ENCODE data around the gene RMI1.

The RMI1 gene

DNA sequence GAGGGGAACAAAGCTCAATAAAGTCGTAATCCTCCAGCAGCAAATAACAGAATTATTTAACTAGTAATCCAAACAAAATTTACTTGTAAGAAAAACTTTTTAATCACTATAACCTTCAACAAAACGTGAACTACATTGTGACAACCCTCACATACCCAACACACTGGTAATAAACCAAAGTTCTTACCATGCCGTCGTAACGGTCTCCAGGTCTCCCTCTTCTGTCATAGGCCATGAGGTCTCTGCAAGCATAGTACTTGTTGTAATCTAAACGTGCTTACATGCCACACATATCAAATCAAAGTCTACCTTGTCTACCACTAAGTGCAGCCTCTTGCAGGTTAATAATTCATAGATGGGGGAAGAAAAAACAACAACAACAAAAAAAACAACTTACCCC lies 9.1 kb upstream of the RMI1 start:
- no peak for DNase-seq

DNA sequence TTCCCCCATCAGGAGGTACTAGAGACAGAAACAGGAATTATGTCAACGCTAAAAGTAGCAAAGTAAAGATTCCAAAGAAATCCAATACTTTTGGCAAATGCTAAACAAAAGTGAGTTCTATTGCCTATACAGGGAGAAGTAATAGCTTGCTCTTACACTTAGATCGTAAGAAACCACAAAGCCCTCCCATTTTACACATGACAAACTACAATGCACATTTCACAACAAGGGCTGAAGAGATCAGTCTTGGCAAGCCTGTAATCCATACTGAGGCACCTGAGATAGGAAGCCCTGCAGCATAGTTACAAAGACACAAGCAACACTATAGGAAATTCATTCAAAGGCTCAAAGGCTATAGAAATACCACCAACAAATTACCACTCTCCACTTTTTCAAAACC lies 8.3 kb upstream of the RMI1 start:
- no peak for DNase-seq

DNA sequence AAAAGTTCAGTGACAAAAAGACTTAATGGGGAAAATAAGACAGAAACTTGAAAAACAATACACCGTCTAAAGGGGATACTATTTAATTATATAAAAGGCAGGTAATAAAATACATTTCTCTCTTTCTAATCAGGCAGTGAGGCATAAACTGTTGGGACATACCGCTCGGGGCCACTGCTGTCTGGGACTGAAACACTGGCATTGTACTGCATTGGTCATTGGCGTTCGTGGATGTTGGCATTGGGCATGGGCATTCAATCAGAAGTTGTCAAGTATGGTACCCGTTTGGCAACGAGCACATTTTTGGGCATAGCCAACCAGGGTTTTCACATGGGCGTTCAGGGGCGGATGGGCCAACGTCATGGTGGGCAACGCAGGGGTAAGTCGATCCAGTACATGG lies 5.3 kb upstream of the RMI1 start:
- no peak for DNase-seq

DNA sequence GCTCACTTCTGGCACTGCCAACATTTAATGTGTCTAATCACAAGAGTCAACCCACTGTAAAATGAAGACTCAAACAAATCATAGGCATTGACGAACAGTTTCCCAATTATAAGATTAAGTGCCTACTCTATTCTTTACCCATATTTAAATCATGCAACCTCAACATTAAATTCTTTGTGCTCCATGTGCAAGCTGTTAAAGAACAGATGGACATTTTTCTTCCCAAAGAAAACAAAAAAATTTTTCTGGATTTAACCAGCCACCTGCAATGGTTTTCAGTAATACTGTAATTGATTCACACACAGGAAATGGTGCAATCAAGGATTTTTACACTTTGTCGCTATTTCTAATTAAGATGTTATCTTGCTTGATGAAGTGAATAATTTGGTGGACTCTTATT lies 4.2 kb upstream of the RMI1 start:
- DNase-seq = no peak

DNA sequence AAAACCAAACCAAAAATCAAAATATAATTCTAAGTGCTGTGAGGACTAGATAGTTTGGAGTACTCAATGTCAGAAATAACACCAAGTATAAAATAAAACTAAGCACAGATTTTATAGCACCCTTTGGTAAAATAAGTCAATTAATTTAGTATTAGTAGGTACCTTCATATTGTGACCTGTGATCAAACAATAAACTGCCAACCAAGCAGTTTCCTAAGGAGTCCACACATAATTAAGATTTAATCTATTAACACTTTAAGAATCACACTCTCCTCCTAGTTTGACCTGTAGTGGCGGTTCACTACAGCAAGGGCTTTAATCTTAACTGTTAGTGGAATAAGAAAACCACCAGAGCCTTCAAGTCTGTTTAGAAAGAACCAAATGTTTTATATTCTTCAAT lies 3.4 kb upstream of the RMI1 start:
- no peak for DNase-seq

DNA sequence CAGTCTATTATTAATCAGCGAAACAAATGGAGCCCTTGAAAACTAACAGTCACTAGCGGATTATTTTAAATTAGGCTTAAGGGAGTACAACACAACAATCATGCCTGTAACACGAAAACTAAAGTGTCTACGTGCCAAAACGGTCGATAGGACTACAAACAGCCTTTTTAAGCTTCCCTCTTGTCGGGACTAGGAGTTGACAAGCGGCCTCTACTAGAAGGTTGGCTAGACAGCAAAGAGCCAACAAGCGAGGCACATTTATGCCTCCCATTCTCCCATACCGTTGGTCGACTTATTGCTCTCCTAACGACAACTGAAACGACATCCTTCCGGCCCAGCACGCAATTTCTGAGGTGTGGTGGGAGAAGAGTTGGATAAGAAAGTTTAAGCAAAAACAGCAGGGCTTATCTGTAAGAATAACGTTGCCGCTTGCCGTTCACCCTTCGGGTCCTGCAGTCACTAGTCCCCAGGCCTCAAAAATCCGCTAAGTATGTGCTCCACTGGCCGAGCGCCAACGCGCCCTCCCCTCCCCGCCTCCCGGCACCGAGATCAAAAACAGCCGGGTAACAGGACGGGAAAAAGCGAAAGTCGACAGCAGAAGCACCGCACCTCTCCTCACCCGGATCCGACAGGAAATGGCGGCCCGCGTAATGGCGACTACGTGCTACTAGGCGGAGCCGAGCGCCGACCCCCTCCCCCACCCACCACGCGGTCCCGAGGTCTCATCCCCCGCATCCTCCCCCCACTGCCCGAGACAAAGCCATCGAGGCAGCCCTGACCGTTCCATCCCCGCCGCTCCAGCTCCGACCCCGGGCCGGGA lies 1.4 kb upstream of the RMI1 start:
- DNase-seq = peak; percentile 87

DNA sequence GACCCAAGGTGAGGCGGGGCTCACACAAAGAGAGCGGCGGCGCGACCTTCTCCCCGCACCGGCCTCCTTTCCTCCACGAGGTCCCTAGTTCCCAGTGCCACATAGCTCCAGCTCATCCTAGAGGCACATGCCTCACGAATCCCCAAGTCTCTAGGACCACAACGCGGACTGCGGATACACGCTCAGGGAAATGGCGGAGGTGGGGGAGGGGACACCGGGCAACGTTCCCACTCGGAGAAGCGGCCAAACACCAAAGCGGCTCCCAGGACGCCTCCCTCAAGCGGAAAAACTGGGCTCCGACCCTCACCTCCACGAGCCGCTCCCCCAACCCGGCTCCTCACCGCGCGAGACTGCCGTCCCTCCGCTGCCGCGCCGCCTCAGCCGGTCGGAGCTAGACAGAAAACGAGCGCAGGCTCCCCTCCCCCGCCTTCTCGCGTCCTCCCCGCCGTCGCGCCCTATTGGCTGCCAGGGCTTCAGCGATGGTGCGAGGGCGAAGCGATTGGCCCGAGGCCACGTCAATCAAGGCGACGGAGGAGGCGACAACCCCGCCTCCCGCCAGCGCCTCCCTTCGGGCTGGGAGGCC lies 702 bp upstream of the RMI1 start, which contains the start of gene HNRNPK:
TSS of gene HNRNPK (minus strand) at position 404 of the 583 bp plus-strand sequence. CDS start 1,963 bp downstream, outside the sequence.
- DNase-seq = peak; percentile 100

DNA sequence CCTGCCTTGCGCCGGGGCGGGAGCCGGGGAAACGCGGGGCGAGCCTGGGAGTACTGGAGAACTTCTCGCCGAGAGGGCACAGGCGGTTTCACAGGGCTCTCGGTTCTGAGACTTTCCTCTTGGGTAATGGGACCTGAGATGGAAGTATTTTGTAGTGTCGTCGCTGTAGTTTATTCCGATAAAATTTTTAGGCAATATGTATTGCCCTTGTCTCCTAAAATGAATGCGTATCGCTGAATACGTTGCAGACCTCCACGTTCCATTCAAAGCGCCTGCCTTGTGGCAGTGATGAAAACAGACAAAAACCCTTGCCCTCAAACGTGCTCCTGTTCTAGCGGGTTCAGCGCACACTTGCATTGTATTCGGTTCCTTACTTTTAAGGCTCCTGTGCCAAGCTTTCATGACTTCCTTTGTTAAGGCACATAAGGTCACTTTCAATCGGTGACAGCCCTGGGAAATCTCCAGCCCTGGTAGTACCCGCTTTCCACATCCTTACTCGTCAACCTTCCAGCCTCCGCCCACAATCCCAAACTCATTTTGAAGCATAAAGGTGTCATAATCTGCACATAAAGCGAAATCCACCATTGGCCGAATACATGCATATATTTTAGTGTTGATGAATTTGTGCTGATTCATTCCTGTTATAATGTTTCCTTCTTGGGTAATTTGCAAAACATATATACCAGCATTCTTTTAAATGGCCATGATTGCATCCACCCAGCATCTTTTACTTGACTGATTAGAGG lies 694 bp downstream of the RMI1 start:
- DNase-seq = no peak

DNA sequence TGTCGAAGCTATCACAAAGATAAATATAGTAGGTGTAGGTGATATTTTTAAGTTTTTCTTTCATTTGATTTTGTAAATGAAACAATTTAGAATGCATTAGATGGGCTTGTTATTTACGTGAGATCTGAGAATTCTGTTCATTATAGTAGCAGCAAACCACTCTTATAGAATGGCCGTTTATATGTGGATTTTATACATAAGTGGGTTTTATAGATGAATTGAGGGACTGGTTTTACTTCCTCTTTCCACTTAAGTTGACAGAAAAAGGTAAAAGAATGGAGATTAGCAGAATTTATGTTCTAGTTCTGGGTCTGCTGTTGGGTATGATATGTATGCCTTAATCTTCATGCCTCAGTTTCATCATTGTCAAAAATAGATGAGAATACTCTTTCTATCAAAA lies 5.6 kb downstream of the RMI1 start:
- no peak for DNase-seq

DNA sequence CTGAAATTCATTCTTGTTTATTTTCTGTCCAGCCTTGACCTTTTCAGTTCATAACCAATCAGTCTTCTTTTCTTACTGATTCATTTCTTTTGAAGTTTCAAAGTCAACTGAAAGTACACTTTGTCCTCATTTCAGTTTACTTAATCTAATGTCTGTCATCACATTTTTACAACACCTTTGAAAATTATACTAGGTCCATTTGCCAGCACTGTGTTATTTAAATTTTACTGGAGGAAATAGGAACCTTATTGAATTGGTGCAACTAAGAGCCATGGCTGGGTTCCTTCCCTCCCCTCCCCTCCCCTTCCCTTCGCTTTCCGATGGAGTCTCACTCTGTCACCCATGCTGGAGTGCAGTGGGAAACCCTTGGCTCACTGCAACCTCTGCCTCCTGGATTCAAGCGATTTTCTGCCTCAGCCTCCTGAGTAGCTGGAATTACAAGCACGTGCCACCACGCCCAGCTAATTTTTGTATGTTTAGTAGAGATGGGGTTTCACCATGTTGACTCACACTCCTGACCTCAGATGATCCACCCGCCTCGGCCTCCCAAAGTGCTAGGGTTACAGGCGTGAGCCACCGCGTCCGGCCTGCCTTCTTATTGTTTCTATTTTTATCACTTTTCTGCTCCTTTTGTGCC lies 6.3 kb downstream of the RMI1 start:
- no peak for DNase-seq

DNA sequence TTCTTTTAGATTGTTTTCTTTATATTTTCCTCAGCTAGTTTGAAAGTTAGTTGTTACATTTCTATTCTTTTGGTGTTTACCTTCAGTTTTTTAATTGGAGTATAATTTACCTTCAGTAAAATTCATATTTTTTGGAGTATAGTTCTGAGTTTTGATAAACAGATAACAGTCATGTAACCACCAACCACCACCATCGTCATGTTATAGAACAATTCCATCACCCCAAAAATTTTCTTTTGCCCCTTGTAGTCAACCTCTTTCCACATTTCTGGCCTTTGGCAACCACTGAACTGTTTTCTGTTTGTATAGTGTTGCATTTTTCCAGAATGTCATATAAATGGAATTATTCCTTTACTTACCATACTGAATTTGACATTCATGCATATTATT lies 6.8 kb downstream of the RMI1 start:
- no peak for DNase-seq

DNA sequence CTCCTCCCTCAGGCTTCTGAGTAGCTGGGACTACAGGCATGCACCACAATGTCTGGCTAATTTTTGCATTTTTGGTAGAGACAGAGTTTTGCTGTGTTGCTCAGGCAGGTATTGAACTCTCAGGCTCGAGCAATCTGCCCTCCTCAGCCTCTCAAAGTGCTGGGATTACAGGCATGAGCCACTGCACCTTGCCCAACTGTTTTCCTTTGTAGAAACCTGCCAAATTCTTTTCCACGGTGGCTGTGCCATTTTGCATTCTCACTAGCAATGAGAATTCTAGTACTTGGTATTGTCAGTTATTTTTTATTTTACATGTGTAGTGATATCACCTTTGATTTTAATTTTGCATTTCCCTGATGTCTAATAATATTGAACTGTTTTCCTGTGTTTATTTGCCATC lies 7.8 kb downstream of the RMI1 start:
- no peak for DNase-seq

DNA sequence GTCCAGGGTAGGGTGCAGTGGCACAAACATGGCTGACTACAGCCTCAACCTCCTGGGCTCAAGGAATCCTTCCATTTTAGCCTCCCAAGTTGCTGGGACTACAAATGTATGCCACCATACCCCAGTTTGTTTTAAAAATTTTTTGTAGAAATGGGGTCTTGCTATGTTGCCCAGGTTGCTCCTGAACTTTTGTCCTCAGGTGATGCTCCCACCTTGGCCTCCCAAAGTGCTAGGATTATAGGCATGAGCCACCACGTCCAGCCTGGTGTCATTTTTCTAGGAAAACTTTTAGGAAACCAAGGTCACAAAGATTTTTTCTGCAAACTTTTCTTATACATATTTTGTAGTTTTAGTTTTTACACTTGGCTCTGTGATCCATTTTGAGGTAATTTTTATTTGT lies 10.8 kb downstream of the RMI1 start:
- no peak for DNase-seq

DNA sequence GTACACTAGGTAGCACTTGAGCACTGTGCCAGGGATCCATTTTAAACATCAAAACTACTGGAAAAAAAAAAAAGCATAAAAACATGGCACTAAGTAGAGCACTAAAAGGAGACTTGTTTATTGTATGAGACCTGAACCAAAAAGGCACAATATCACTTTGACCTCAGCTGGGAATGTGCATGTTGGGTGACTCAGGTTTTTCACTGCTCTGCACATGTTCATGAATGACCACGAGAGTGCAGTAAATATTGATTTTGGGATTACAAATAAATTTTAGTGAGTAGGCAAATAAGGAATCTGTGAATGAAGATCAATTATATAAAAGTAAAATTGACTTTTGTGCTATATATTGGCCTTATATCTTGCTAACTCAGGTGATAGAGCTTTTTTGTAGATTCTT lies 11.8 kb downstream of the RMI1 start:
- DNase-seq = no peak

DNA sequence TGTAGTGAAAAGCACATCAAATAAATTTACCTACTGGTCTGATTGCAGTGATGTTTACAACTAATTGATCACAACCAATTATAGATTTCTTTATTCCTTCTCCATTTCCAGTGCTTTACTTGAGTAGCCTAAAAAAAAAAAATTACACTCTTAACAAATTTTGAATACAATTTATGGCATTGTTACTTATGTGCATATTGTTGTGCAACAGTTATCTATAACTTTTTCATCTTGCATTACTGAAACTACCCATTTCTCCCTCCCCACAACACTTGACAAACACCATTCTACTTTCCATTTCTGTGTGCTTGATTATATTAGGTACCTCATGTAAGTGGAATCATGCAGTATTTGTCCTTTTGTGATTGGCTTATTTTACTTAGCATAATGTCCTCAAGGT lies 12.3 kb downstream of the RMI1 start:
- DNase-seq = no peak

DNA sequence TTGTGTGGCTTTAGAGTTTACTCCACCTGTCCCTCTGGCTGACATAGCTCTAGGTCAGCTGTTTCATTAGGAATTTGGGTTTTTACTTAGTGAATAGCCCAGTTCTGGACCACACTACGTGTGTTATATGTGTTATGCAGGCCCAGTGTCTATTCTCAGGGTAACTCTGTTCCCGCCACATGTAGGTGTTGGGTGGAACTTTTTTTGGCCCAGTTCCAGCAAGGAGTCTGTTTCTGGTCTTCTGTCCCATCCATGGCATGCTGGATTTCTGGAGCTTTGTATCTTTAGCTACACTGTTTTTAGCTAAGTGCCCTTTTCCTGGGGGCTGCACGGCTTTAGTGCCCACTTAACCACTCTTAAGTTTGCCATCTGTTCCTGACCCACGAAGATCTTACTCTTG lies 15.5 kb downstream of the RMI1 start:
- no peak for DNase-seq

DNA sequence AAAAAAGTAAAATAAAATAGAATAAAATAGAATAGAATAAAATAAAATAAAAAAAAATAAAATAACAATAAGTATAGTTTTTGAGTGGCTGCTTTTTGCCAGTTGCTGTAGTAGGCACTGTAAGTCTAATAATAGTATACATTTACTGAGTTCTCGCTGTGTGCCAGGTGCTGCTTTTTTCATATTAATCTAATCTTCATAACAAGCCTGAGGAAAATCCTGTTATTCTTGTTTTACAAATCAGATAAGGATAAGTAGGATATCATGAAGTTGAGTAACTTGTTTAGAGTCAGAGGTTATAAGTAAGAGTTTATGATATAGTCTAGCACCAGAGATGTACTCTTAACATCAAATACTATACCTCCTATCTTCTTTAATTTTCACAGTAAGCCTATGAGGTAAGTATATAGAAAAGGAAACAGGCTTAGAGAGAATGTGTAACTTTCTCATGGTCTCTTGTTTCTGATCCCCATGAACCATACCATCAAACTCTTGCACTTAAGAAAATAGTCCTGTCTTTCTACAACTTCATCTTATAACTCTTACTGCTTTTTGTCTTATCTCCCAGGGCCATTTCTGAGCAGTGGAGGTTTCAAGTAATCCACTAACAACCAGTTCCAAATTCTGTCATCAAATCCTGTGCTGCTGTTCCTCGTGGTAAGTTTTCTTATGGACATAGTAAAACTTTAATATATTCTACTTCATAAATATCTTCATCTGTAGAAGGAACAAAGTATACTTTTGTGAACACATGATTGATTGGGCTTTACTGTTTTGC lies 18.7 kb downstream of the RMI1 start:
- DNase-seq = no peak

DNA sequence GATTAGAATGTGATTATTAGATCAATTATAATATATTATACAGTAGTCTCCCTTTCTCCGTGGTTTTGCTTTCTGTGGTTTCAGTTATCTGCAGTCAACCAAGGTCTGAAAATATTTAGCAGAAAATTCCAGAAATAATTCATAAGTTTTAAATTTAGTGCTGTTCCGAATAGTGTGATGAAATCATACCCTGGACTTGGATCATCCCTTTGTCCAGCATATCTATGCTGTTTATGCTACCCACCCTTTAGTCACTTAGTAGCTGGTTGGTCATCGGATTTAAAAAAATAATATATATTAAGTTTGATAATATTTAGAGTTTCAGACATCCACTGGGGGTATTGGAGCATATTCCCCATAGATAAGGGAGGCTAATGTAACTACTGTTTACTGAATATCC lies 19.6 kb downstream of the RMI1 start:
- no peak for DNase-seq

DNA sequence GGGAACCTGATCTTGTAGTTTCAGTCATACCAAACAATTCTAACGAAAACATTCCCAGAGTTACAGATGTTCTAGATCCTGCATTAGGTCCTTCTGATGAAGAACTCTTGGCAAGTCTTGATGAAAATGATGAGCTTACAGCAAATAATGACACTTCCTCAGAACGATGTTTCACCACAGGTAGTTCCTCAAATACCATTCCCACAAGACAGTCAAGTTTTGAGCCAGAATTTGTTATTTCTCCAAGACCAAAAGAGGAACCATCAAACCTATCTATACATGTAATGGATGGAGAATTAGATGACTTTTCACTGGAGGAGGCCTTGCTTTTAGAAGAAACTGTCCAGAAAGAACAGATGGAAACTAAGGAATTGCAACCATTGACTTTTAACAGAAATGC lies 21.0 kb downstream of the RMI1 start:
- no peak for DNase-seq

DNA sequence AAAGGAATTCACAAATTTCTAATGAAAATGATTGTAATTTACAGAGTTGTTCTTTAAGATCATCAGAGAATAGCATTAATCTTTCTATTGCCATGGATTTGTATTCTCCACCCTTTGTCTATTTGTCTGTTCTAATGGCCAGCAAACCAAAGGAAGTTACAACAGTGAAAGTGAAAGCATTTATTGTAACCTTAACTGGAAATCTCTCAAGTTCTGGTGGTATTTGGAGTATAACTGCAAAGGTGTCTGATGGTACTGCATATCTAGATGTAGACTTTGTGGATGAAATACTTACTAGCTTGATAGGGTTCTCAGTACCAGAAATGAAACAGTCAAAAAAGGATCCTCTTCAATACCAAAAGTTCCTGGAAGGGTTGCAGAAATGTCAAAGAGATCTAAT lies 21.7 kb downstream of the RMI1 start:
- DNase-seq = no peak

DNA sequence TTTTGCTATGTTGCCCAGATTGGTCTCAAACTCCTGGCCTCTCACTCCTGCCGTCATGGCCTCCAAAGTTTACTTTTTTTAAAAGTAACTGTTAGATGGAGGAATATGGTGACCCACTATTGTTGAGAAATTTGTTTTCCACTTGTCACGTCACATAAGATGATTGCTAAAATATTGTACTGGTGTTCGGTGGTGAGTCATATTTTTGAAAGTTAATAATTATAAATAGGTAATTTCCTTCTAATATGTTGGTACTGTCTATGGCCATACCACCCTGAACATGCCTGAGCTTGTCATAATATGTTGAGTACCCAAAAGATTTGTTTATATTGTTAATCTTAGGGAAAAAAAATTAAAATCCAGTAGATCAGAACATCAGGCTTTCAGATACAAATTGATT lies 22.6 kb downstream of the RMI1 start:
- DNase-seq = no peak

DNA sequence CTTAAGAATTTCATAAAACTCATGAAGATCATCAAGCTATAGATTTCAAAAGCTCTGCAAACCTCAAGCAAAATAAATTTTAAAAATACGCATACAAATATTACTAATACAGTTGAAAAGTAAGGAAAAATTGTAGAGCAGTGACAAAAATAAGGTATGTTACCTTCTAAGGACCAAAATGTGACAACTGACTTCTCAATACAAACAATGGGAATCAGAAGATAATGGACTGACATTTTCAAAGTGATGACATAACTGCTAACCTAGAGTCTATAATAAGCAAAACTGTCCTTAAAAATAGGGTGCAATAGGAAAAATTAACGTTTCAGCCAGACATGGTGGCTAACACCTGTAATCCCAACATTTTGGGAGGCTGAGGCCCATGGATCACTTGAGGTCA lies 27.1 kb downstream of the RMI1 start:
- DNase-seq = no peak

DNA sequence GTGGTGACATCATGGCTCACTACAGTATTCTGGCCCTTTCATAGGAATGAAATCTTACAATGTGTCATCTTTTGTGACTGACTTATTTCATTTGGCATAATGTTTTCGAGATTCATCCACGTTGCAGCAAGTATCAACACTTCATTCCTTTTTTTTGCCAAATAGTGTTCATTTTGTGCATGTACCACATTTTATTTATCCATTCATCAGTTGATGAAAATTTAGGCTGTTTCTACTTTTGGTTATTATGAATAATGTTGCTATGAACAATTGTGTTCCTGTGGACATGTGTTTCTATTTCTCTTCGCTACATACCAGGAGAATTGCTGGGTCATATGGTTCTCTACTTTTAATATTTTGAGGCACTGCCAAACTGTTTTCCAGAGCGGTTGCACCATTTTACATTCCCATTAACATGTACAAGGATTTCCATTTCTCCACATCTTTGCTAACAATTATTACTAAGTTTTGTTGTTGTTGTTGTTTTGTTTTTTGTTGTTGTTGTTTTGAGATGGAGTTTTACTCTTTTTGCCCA lies 43.5 kb downstream of the RMI1 start:
- no peak for DNase-seq
